ENCODE measurements around the gene SELENOT. TPM values are rescaled to one million over a fixed set of nuclear protein-coding genes. Genes with fewer than 3 reads are reported as not detected.

SELENOT gene
- total RNA-seq, 1 donor from 2014 or later: 133 TPM

DNA sequence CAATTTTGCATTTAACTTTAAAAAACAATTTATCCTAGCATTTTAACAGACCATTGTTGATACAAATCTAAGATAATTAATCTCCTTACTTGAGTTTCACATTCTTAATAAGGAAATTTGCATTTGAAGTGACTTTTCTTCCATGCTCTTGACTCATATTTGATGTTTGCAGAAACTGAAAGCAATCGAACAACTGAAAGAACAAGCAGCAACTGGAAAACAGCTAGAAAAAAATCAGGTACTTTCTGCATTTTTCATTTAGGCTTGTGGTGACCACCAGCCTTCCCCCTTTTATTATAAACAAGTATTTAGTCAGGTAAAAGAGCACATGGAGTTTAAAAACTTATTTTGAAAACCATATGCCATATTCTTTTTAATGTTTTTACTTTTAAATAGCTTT lies 20.1 kb upstream of the SELENOT start:
- no peak for TF ChIP-seq EZH2 (IDR thresholded peaks at IDR 0.05)
- TF ChIP-seq EZH2phosphoT487 (IDR thresholded peaks at IDR 0.05): no peak
- Histone ChIP-seq H3K27ac (no peak overlapping the region), H3K4me3 (no peak overlapping the region), H4K20me1 (ENCODE audit: low read depth) (no peaks in the 10 kb centered on the region), H2AFZ (replicated peaks) (no peak overlapping the region), H3K27me3 (no peaks in the 10 kb centered on the region), H3F3A (ENCODE audit: low read depth) (no peaks in the 10 kb centered on the region), H3K4me1 (no peaks in the 10 kb centered on the region), H3K79me2 (ENCODE audit: low read depth) (no peaks in the 10 kb centered on the region), H3K9me3 (ENCODE audit: low read depth) (no peaks in the 10 kb centered on the region), H3K9ac (no peak overlapping the region), H3K36me3 (peaks cover 21% of the 10 kb centered on the region), H3K4me2 (no peak overlapping the region)
- Mint-ChIP-seq H3K4me1 (no peaks in the 10 kb centered on the region), H3K36me3 (peaks cover 16% of the 10 kb centered on the region), H3K9me3 (no peaks in the 10 kb centered on the region), H3K27me3 (ENCODE audit: insufficient read depth, low read depth) (no peaks in the 10 kb centered on the region), H3K4me3 (no peak overlapping the region), H3K27ac (no peak overlapping the region)
- DNase-seq (ENCODE audit: low spot score): no peak

DNA sequence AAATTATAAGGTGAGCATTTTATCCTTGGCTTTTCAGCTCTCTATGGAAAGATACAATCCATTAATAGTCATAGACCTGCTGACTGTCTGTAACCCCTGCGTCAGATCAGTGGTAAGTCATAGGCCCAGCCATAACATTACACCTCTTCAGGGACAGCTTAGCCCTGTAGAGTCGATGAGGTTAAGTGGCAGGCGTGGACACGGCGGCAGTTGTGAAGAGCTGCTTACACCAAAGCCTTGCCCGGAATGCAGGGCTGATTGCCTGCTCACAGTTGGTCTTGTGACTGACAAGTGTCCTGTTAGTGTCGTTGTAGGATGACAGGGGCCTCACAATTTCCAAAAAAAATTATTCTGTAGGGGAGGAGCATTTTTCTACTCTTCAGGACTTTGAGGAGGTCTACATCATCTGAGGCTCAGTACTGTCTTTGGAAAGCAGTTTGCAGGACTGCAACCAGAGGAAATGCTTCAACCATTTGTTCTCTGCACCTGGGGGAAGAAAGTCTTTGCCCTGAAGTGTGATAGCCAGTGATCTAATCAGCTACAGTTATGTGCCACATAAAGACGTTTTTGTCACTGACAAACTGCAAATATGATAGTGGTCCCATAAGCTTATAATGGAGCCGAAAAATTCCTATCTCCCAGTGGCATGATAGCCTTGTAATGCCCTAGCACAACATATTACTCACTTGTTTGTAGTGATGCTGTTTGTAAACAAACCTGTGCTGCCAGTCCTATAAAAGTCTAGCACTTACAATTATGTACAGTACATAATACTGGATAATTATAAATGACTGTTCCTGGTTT lies 14.9 kb upstream of the SELENOT start:
- Mint-ChIP-seq H3K27ac (no peak overlapping the region), H3K9me3 (no peaks in the 10 kb centered on the region), H3K36me3 (peaks cover 18% of the 10 kb centered on the region), H3K4me3 (no peak overlapping the region), H3K27me3 (ENCODE audit: insufficient read depth, low read depth) (peaks cover 3% of the 10 kb centered on the region), H3K4me1 (no peaks in the 10 kb centered on the region)
- Histone ChIP-seq H3K4me3 (no peak overlapping the region), H3K27me3 (no peaks in the 10 kb centered on the region), H3F3A (ENCODE audit: low read depth) (no peaks in the 10 kb centered on the region), H3K27ac (no peak overlapping the region), H3K4me1 (no peaks in the 10 kb centered on the region), H4K20me1 (ENCODE audit: low read depth) (peaks cover 13% of the 10 kb centered on the region), H3K4me2 (no peak overlapping the region), H3K36me3 (peaks cover 10% of the 10 kb centered on the region), H3K9ac (no peak overlapping the region), H3K9me3 (ENCODE audit: low read depth) (no peaks in the 10 kb centered on the region), H2AFZ (replicated peaks) (no peak overlapping the region), H3K79me2 (ENCODE audit: low read depth) (peaks cover 21% of the 10 kb centered on the region)
- no peak for DNase-seq (ENCODE audit: low spot score)
- TF ChIP-seq, protein P1, sequence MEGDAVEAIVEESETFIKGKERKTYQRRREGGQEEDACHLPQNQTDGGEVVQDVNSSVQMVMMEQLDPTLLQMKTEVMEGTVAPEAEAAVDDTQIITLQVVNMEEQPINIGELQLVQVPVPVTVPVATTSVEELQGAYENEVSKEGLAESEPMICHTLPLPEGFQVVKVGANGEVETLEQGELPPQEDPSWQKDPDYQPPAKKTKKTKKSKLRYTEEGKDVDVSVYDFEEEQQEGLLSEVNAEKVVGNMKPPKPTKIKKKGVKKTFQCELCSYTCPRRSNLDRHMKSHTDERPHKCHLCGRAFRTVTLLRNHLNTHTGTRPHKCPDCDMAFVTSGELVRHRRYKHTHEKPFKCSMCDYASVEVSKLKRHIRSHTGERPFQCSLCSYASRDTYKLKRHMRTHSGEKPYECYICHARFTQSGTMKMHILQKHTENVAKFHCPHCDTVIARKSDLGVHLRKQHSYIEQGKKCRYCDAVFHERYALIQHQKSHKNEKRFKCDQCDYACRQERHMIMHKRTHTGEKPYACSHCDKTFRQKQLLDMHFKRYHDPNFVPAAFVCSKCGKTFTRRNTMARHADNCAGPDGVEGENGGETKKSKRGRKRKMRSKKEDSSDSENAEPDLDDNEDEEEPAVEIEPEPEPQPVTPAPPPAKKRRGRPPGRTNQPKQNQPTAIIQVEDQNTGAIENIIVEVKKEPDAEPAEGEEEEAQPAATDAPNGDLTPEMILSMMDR (IDR thresholded peaks at IDR 0.05): no peak
- no peak for TF ChIP-seq EZH2phosphoT487 (IDR thresholded peaks at IDR 0.05)
- no peak for TF ChIP-seq EZH2 (IDR thresholded peaks at IDR 0.05)

DNA sequence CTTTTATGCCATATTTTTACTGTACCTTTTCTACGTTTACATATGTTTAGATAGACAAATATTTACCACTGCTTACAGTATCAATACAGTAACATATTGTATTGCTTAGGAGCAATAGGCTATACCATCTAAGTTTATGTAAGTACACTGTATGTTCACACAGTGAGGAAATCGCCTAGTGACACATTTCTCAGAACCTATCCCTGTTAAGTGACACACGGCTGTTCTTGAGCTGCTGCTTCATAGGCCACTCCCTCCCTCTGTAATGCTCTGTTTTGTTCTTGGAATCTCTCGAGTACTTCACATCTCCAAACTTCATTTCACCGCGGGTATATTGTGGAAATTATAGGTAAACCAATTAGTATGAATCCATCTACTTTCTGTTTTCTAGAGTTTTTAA lies 13.4 kb upstream of the SELENOT start:
- no peak overlapping the region for H3K9ac ChIP-seq
- H3K4me1 ChIP-seq: no peaks in the 10 kb centered on the region
- H4K20me1 ChIP-seq (ENCODE audit: low read depth): peaks cover 13% of the 10 kb centered on the region
- no peak overlapping the region for H3K4me3 Mint-ChIP-seq
- peaks cover 3% of the 10 kb centered on the region for H3K27me3 Mint-ChIP-seq (ENCODE audit: insufficient read depth, low read depth)
- no peak overlapping the region for H3K27ac ChIP-seq
- H3K4me2 ChIP-seq: no peak overlapping the region
- no peak overlapping the region for H3K4me3 ChIP-seq
- peaks cover 22% of the 10 kb centered on the region for H3K36me3 Mint-ChIP-seq
- no peak overlapping the region for H2AFZ ChIP-seq (replicated peaks)
- H3F3A ChIP-seq (ENCODE audit: low read depth): no peaks in the 10 kb centered on the region
- H3K36me3 ChIP-seq: no peaks in the 10 kb centered on the region
- no peaks in the 10 kb centered on the region for H3K27me3 ChIP-seq
- TF ChIP-seq EZH2phosphoT487 (IDR thresholded peaks at IDR 0.05) (no peak), EZH2 (IDR thresholded peaks at IDR 0.05) (no peak)
- TF ChIP-seq, protein P1 (IDR thresholded peaks at IDR 0.05): no peak
- DNase-seq (ENCODE audit: low spot score): no peak
- H3K9me3 Mint-ChIP-seq: no peaks in the 10 kb centered on the region
- H3K79me2 ChIP-seq (ENCODE audit: low read depth): peaks cover 25% of the 10 kb centered on the region
- H3K27ac Mint-ChIP-seq: no peak overlapping the region
- no peaks in the 10 kb centered on the region for H3K9me3 ChIP-seq (ENCODE audit: low read depth)
- H3K4me1 Mint-ChIP-seq: no peaks in the 10 kb centered on the region

DNA sequence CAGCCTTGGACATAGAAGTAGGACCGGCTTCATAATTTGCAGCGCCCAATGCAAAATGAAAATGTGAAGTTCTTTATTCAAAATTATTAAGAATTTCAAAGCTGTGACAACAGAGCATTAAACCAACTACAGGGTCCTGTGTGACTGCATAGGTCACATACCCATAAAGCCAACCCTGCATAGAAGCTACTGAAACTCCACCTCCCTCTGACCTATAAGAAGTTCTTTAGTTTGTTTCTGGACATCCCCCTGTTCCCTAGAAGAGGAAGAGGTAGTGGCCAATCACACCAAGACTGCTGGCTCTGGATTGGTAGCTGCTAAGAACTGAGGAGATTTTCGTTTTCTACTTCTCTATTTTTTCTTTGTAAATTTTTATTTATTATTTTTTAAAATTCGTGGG lies 9.0 kb upstream of the SELENOT start:
- Histone ChIP-seq H3K4me2 (no peak overlapping the region), H3K4me1 (no peaks in the 10 kb centered on the region), H3K9me3 (ENCODE audit: low read depth) (no peaks in the 10 kb centered on the region), H2AFZ (replicated peaks) (no peak overlapping the region), H3K27me3 (no peaks in the 10 kb centered on the region), H3K36me3 (no peaks in the 10 kb centered on the region), H3K9ac (no peak overlapping the region), H3K4me3 (no peak overlapping the region), H3F3A (ENCODE audit: low read depth) (no peaks in the 10 kb centered on the region), H3K79me2 (ENCODE audit: low read depth) (peaks cover 65% of the 10 kb centered on the region), H4K20me1 (ENCODE audit: low read depth) (peaks cover 9% of the 10 kb centered on the region), H3K27ac (no peak overlapping the region)
- H3K4me1 Mint-ChIP-seq: no peaks in the 10 kb centered on the region
- peaks cover 11% of the 10 kb centered on the region for H3K36me3 Mint-ChIP-seq
- no peak overlapping the region for H3K4me3 Mint-ChIP-seq
- no peak overlapping the region for H3K27ac Mint-ChIP-seq
- H3K27me3 Mint-ChIP-seq (ENCODE audit: insufficient read depth, low read depth): peaks cover 5% of the 10 kb centered on the region
- TF ChIP-seq, protein P1 (IDR thresholded peaks at IDR 0.05): no peak
- no peak for TF ChIP-seq EZH2 (IDR thresholded peaks at IDR 0.05)
- no peak for TF ChIP-seq EZH2phosphoT487 (IDR thresholded peaks at IDR 0.05)
- no peaks in the 10 kb centered on the region for H3K9me3 Mint-ChIP-seq
- no peak for DNase-seq (ENCODE audit: low spot score)
